Measurements from ENCODE around the gene POTEB.
"Not testable (repeated sequence)": the region's sequence is repeated elsewhere in the genome, so short reads cannot be mapped to it uniquely, and the experiment has no call there.

POTEB gene

GRCh38 chr15:21877635-21878034 is at the start of gene POTEB:
POTEB (minus strand) TSS chr15:21877735; CDS start chr15:21877246, 489 bp downstream.
- DNase-seq = not testable (repeated sequence)

DNA sequence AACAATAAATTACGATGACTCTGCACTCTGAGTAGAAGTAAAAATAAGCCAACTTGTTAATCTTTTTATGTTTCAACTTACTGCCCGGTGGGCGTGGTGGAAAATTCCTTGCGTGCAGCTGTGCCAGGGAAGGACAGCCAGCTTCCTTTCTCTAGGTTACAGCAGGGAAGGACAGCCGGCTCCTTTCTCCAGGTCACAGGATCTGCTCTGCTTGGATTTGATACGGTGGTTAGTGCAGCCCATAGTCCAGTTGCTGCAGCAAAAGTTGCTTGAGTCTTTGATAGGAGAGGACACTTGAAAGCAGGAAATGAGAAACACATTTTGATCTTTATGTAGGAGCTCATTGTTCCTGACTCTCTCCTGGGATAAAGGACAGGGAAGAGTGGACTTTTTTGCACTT is 13.4 kb upstream of the POTEB start:
- DNase-seq = not testable (repeated sequence)

DNA sequence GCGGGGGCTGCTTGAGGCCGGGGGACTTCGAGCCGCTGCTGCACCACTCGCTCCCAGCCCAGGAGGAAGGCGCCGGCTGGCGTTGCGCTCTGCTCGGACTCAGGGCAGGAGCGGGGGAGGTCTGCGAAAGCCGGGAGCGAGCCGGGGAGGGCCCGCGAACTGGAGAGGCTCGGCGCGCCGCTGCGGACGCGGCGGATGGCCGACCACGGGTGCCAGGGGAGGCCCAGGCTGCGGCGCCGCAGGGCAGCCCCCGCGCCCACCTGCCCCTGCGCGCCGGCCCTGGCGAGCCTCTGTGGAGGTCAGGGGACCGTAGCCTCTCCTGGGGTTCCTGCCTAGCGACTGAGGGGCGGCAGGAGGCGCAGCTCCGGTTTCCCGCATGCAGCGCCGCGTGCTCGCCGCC is 12.0 kb upstream of the POTEB start:
- not testable (repeated sequence) for DNase-seq

DNA sequence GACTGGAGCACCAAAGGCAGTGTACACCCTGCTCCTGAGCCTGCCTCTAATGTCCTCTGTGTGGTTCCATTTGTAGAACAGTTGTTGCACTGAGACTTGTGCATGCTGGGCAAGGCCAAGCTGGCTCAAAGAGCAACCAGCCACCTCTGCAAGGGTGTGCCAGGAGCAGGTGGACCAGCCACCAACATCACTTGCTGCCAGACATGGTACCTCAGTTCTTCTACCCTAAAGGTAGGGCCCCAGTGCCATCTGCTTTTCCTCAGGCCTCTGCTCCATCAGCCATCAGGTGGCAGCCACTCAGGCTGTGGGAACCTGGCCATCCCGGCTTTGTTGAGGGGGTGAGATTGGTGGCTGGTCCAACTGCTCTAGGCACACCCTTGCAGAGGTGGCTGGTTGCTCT is 38.7 kb downstream of the POTEB start:
- not testable (repeated sequence) for DNase-seq
